HPDE6-E6E7 (cell line): Measurements from ENCODE around the gene TAOK3.
A peak's percentile ranks its signal among the peaks of the same experiment; 100 is the strongest.
"Not testable (repeated sequence)": the region's sequence is repeated elsewhere in the genome, so short reads cannot be mapped to it uniquely, and the experiment has no call there.

Source experiments
- DNase-seq: peaks from one replicate; pipeline ENCODE4 v3.0.0; 2011; ENCODE audit warnings: missing footprints; ENCODE audit errors: extremely low spot score

The TAOK3 gene

GRCh38 chr12:118137148-118137678 is 235.5 kb downstream of the TAOK3 start:
- no peak for DNase-seq

DNA sequence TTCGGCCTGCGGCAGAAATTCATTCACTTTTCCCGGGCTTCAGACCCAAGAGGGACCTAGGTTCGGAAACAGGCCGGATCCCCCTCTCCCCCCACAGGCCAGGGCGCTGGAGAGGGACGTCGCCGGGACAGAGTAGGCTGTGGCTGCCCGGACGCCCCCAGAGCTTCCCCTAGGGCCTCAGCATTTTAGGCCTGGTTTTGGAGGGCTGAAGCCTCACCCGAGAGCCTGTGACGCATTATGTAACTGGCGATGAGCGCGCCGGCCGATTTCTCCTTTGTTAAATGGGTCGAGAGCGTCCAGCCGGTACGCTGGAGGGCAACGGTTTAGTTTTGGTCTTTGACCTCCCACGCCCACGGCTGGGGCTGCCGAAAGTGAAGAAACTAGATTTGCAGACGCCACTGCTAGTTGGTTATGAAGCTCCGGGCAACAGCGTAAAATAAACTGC is 236.1 kb downstream of the TAOK3 start:
- DNase-seq = peak; percentile 21

DNA sequence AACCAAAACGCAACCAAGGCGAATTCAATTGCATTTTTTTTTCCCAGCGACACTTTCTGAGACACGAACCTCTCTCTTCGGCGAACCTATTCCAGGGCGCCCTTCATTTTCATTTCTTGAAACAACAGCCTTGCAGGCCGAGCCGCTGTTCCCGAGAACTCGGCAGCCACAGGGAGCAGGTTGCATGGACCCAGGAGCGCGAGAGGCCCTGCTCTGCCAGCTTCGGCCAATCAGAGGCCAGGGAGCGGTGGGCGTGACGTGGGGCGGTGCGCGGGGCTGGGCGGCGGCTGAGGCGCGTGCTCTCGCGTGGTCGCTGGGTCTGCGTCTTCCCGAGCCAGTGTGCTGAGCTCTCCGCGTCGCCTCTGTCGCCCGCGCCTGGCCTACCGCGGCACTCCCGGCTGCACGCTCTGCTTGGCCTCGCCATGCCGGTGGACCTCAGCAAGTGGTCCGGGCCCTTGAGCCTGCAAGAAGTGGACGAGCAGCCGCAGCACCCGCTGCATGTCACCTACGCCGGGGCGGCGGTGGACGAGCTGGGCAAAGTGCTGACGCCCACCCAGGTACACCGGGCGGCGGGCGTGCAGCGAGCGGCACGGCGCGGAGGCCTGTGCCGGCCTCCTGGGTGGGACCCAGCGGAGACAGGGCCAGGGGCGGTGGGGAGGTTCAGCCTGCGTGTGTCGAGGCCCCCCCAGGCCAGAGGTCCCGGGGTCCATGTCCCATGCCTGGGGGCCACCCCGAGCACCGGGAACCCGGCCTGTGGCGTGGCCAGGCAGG is 236.7 kb downstream of the TAOK3 start, which contains the start of gene PEBP1:
TSS of gene PEBP1 (plus strand) at position 337 of the 771 bp plus-strand sequence. CDS start at position 423, 86 bp downstream.
- peak; percentile 95 for DNase-seq

DNA sequence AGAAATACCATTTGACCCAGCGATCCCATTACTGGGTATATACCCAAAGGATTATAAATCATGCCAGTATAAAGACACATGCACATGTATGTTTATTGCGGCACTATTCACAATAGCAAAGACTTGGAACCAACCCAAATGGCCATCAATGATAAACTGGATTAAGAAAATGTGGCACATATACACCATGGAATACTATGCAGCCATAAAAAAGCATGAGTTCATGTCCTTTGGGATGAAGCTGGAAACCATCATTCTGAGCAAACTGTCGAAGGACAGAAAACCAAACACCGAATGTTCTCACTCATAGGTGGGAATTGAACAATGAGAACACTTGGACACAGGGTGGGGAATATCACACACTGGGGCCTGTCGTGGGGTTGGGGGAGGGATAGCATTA is 243.3 kb downstream of the TAOK3 start:
- not testable (repeated sequence) for DNase-seq

- no peak for DNase-seq
These were observed 244.8 kb downstream of the TAOK3 start for GRCh38 chr12:118127867-118128266.

DNA sequence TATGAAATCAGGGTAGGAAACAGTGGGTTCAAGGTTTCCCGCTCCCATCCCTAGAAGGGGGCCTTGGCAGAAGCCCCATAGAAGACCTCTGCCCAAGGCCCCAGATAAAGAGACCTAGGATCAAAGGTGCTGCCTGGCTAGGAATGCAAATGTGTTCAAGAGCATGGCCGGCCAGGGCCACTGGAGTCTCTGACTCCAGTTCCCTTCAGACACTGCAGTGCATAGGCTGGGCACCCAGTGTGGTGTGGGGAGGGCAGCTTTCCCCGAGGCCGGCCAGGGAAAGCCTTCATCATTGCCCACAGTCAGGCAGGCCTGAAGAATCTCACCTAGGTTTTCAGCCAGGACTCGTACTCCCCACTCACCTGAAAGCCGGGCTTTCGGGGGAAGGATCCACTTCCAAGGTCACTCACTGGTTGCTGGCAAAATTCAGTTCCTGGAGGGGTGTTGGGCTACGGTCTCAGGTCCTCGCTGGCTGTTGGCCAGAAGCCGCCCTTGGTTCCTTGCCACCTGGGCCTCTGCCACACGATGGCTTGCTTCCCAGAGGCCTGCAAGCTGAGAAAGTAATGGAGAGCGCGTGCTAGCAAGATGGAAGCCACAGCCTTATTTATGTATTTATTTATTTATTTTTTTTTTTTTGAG is 246.5 kb downstream of the TAOK3 start:
- no peak for DNase-seq

DNA sequence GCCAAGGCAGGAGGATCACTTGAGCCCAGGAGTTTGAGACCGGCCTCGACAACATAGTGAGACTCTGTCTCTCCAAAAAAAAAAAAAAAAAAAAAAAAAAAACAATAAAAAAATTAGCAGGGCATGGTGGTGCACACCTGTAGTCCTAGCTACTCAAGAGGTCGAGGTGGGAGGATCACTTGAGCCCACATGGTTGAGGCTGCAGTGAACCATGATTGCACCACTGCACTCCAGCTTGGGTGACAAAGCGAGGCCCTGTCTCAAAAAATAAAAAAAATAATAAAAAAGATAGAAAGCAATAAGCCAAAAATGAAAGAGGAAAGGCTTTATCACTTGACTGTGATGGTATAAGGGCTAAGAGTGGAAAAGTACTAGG is 247.0 kb downstream of the TAOK3 start:
- no peak for DNase-seq

DNA sequence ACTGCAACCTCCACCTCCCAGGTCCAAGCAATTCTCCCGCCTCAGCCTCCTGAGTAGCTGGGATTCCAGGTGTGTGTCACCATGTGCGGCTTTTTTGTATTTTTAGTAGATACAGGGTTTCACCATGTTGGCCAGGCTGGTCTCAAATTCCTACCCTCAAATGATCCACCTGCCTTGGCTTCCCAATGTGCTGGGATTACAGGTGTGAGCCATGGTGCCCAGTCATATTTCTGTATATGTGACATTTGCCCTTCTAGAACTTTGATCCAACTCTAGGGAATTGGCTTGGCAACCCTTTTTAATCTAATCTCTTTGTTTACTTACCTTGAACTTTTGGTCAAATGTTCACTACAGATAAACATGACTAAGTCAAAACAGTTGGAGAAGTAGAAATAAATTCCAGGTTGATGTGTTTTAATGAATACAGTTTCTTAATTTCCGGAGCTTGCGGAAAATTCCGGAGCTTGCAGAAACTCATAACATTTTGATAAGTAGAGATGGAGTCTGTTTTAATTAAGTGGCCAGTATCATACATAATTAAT is 248.3 kb downstream of the TAOK3 start:
- no peak for DNase-seq

DNA sequence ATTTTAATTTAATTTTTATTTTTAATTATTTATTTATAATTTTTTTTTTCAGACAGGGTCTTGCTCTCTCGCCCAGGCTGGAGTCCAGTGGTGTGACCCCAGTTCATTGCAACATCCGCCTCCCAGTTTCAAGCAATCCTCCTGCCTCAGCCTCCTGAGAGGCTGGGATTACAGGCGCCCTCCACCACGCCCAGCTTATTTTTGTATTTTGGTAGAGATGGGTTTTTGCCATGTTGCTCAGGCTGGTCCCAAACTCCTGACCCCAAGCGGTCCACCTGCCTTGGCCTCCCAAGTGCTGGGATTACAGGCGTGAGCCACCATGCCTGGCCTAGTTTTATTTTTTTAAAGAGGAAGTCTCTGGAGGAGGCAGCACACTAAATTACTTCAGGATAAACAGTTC is 250.4 kb downstream of the TAOK3 start:
- no peak for DNase-seq

DNA sequence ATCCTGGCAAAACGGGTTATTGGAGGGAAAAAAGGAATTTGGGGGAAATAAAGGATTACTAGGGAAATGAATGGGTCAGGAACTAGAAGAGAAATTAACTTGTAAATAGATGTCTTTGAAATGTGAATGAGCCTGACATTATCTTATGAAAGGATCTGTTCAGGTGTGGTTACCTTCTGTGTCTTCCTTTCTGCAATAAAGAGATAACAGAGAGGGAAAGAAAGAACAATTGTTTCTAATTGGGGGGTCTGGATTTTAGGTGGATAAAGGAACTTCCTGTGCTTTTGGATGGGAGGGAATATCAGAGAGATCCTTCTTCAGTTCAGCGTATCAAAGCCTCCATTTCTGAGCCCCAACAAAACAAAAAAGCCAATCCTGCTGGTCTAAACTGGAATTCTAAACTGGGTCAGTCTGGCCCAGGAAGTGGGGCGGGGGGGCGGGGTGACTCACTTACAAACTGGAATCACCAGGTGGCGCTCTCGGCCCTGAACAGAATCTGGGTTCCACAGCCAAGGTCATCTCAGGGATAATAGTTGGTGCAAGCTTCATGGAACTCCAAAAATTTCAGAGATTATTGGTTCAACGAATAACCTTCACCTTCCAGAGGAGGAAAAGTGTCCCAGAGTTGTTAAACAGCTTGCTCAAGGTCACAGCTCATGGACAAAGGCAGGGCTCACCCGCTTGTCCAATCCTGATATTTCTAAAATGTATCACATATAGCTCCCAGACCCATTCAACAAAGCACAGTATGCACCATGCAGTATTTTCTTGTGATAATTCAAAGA is 251.9 kb downstream of the TAOK3 start:
- peak; percentile 88 for DNase-seq

DNA sequence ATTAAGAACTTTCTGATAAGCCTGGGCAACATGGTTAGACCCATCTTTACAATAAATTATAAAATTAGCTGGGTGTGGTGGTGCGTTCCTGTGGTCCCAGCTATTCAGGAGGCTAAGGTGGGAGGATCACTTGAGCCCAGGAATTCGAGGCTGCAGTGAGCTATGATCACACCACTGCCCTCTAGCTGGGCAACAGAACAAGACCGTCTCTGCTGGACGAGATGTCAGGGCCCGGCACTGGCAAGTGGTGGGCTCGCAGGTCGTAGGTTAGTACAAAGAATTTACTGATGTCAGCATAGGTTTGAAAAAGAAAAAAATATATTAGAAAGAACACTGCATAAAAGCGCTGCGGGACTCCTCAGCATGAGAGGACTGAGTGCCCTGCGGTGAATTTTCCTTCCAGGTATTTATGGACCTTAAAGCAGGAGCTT is 253.2 kb downstream of the TAOK3 start:
- DNase-seq = no peak

DNA sequence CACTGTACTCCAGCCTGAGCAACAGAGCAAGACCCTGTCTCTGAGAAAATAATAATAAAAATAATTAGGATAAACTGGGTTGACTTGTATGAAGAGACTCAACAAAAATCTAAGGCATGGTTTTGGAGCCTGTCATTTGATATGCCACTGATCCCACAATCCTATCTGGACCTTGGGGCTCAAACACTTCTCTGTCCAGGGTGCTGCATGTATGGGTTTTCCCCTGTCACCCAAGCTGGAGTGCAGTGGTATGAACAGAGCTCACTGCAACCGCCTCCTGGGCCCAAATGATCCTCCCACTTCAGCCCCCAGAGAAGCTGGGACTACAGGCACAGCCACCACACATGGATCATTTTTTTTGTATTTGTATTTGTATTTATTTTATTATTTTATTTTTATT is 263.6 kb downstream of the TAOK3 start:
- no peak for DNase-seq

DNA sequence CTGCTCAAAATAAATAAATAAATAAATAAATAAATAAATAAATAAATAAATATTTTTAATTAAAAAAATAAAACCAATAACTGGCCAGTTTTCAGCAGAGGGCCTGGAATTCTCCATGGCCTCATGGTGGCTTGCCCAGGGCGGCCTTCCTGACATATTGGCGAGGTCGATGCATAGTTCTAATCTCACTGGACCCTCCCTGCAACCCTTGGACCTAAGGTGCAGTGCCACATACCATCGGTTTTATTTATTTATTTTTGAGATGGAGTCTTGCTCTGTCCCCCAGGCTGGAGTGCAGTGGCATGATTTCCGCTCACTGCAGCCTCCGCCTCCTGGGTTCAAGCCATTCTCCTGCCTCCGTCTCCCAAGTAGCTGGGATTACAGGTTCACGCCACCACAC is 265.0 kb downstream of the TAOK3 start:
- DNase-seq = no peak

GRCh38 chr12:118107011-118107410 is 265.7 kb downstream of the TAOK3 start:
- no peak for DNase-seq

DNA sequence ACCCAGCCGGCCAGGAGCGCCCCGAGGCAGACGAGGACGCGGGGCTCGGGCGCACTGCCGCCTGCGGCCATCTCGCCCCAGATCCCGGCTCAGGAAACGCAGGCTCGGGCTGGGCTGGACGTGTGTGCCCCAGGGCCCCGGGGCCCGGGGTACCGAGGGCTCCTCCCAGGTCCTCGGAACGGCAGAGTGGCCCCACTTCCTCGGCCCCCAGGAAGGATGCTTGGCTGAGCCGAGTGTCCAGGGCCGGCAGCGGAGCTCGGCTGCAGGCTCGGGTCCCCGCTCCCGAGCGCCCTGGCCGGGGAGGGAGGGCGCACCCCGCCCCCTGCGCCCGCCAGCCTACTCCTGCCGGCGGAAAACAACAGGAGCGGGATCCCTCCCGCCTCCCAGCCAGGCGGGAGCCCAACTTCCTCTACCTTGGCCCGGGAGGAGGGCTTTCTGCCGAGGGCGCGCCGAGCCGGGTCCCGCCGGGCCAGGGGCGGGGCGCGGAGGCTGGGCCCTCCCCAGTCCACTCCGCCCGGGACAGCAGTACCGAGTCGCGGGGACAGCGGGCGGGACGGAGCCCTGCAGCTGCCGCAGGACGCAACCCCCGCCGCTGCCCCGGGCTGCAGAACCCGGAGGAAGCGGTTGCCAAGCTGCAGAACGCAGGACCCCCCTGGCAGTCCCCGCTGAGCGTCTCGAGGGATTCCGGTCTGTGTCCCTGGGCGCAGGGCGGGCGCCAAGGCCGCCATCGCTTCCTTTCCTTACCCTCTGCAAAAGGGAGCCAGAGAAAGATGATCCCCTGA is 268.9 kb downstream of the TAOK3 start, which contains the start of gene VSIG10:
TSS of gene VSIG10 (minus strand) at position 411 of the 782 bp plus-strand sequence. CDS start at position 71, 340 bp downstream.
- peak; percentile 41 for DNase-seq

GRCh38 chr12:118103201-118103600 is 269.5 kb downstream of the TAOK3 start:
- DNase-seq = no peak

DNA sequence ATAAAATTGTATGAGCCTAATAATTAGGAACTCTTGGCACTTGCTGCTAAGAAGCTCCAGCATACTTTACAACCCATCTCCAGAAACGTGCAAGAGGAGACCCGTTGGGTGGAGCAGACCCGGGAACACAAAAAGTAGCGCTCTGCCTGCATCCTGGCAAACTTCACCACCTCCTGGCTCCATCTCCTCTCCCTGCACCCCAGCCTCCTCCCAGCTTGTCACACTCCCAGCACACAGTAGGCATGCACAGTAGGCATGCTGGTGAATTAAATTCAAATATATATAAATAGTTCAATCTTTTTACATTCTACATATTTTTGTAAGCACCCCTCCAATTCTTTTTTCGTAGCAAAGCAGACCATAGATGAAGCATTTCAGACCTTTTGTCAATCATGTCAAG is 270.1 kb downstream of the TAOK3 start:
- no peak for DNase-seq

DNA sequence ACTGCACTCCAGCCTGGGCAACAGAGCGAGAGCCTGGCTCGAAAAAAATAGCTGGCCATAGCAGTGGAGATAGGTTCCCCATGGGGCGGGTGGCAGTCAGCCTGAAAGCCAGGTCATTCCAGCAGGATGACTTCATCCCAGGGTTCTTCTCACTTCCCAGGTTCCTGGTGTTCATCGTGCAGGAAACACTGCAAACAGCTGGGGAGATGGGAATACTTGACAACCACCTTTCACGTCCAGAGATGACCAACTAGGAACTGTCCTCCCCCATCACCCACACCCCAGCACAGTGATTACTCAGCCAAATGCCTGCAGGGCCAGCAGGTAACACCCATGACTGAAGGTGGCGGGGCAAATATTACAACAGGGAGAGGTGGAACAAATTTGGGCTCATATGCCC is 270.6 kb downstream of the TAOK3 start:
- peak; percentile 77 for DNase-seq

GRCh38 chr12:118101051-118101450 is 271.7 kb downstream of the TAOK3 start:
- no peak for DNase-seq
